ENCODE measurements around the gene DIP2A.
A peak's percentile ranks its signal among the peaks of the same experiment; 100 is the strongest.

DIP2A gene

GRCh38 chr21:46414965-46415275, 43.8 kb upstream of the DIP2A start:
- no peak overlapping the region for H3K4me3 ChIP-seq (ENCODE audit: low read length in 2 of 2)
- no peaks in the 10 kb centered on the region for H3K27me3 ChIP-seq (ENCODE audit: control insufficient read depth in 3 of 3, insufficient read depth in 3 of 3, low read depth in 1 of 3, low read length in 3 of 3)
- peaks cover 0 to 1% of the 10 kb centered on the region in 2 donors for H3K4me1 ChIP-seq (ENCODE audit: control insufficient read depth in 2 of 2, insufficient read depth in 1 of 2, low read depth in 1 of 2, low read length in 2 of 2)
- H3K79me1 ChIP-seq (ENCODE audit: low read depth, low read length) = peaks cover 8% of the 10 kb centered on the region
- peak overlapping the region; percentile 55 for H3K9ac ChIP-seq (ENCODE audit: low read depth, low read length, poor library complexity)
- H2BK15ac ChIP-seq (ENCODE audit: low read length) = no peak overlapping the region
- H2AFZ ChIP-seq (ENCODE audit: low read length) = no peak overlapping the region
- H3K18ac ChIP-seq (ENCODE audit: low read length) = no peak overlapping the region
- H3K4ac ChIP-seq (ENCODE audit: low read length) = no peak overlapping the region
- H2BK120ac ChIP-seq (ENCODE audit: low read depth, low read length) = no peak overlapping the region
- DNase-seq (ENCODE audit: low spot score) = no peak
- H3K36me3 ChIP-seq (replicated peaks in 1 of 2; ENCODE audit: control insufficient read depth in 2 of 2, insufficient read depth in 2 of 2, low read length in 2 of 2) = peaks cover 24 to 84% of the 10 kb centered on the region in 2 donors
- no peak overlapping the region for H2BK5ac ChIP-seq (ENCODE audit: low read length)
- H3K4me2 ChIP-seq (ENCODE audit: insufficient read depth, low read length, poor library complexity, severe bottlenecking) = no peak overlapping the region
- peaks cover 0 to 2% of the 10 kb centered on the region in 2 donors for H3K9me3 ChIP-seq (replicated peaks in 1 of 2; ENCODE audit: control insufficient read depth in 2 of 2, insufficient read depth in 1 of 2, low read depth in 1 of 2, low read length in 2 of 2)
- H4K91ac ChIP-seq (ENCODE audit: low read depth, low read length, poor library complexity) = no peak overlapping the region
- WGBS, 2 donors (ENCODE audit: extremely low coverage in 2 of 2, insufficient read length in 2 of 2, insufficient replicate concordance in 1 of 2) = no CpG with 5 or more reads among the region's 13 CpGs
- H3K23ac ChIP-seq (ENCODE audit: low read depth, low read length, poor library complexity) = no peak overlapping the region
- no peak overlapping the region for H2AK5ac ChIP-seq (ENCODE audit: low read depth, low read length)
- H4K8ac ChIP-seq (ENCODE audit: low read depth, low read length) = peak overlapping the region; percentile 23
- H3K27ac ChIP-seq (replicated peaks; ENCODE audit: low read length) = no peak overlapping the region
- H3K14ac ChIP-seq (ENCODE audit: low read length) = peak overlapping the region; percentile 21
- H2BK12ac ChIP-seq (ENCODE audit: low read length) = no peak overlapping the region

- Histone ChIP-seq H3K27ac (replicated peaks; ENCODE audit: low read length) (no peak overlapping the region), H3K4me1 (ENCODE audit: control insufficient read depth in 2 of 2, insufficient read depth in 1 of 2, low read depth in 1 of 2, low read length in 2 of 2) (no peaks in the 10 kb centered on the region), H2BK5ac (ENCODE audit: low read length) (no peak overlapping the region), H3K14ac (ENCODE audit: low read length) (no peak overlapping the region), H2BK15ac (ENCODE audit: low read length) (no peak overlapping the region), H3K4ac (ENCODE audit: low read length) (no peak overlapping the region), H4K91ac (ENCODE audit: low read depth, low read length, poor library complexity) (no peak overlapping the region), H4K8ac (ENCODE audit: low read depth, low read length) (peak overlapping the region; percentile 17), H2AFZ (ENCODE audit: low read length) (no peak overlapping the region), H3K23ac (ENCODE audit: low read depth, low read length, poor library complexity) (peak overlapping the region; percentile 73), H3K9me3 (replicated peaks in 1 of 2; ENCODE audit: control insufficient read depth in 2 of 2, insufficient read depth in 1 of 2, low read depth in 1 of 2, low read length in 2 of 2) (peaks cover 0 to 2% of the 10 kb centered on the region in 2 donors), H2BK12ac (ENCODE audit: low read length) (no peak overlapping the region), H3K27me3 (ENCODE audit: control insufficient read depth in 3 of 3, insufficient read depth in 3 of 3, low read depth in 1 of 3, low read length in 3 of 3) (no peaks in the 10 kb centered on the region), H3K36me3 (replicated peaks in 1 of 2; ENCODE audit: control insufficient read depth in 2 of 2, insufficient read depth in 2 of 2, low read length in 2 of 2) (peaks cover 28 to 84% of the 10 kb centered on the region in 2 donors), H3K79me1 (ENCODE audit: low read depth, low read length) (peaks cover 8% of the 10 kb centered on the region), H2BK120ac (ENCODE audit: low read depth, low read length) (no peak overlapping the region), H3K9ac (ENCODE audit: low read depth, low read length, poor library complexity) (peak overlapping the region; percentile 21), H3K18ac (ENCODE audit: low read length) (no peak overlapping the region), H2AK5ac (ENCODE audit: low read depth, low read length) (no peak overlapping the region), H3K4me3 (ENCODE audit: low read length in 2 of 2) (no peak overlapping the region), H3K4me2 (ENCODE audit: insufficient read depth, low read length, poor library complexity, severe bottlenecking) (no peak overlapping the region)
- no CpG with 5 or more reads among the region's 20 CpGs for WGBS, 2 donors (ENCODE audit: extremely low coverage in 2 of 2, insufficient read length in 2 of 2, insufficient replicate concordance in 1 of 2)
- no peak for DNase-seq (ENCODE audit: low spot score)
These were observed 42.1 kb upstream of the DIP2A start for GRCh38 chr21:46416551-46416950.

DNA sequence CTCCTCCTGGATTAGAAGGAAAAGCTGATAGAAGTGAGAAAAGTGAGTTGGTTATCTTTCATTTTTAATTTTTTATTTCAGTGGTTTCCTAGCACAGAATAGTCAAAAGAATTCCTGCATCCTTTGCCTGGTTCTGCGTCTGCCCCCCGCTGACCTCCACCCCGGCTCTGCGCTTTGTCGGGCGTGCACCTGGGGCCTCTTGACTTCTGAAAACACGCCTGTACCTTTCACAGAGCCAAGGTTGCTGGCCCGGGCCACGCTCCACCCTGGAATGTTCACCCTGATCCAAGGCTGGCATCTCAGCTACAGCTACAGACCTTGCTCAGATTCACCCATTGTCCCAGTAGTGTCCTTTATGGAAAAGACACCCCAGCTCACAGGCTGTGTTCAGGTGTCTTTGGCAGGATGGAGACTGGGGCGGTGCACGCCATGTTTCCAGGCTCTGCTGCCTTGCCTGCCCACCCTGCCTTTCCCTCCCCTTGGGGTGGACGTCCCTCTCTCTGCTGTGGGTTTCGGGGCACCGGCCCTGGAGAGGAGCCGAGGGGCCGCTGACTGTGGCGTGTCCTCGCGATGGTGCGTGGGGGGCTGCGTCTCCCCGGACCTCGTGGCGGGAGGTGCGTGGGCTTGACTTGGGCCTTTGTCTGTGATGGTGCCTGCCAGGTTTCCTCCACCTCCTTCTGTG, 40.3 kb upstream of the DIP2A start:
- Histone ChIP-seq H3K4me3 (ENCODE audit: low read length in 2 of 2) (no peak overlapping the region), H4K8ac (ENCODE audit: low read depth, low read length) (no peak overlapping the region), H3K27me3 (ENCODE audit: control insufficient read depth in 3 of 3, insufficient read depth in 3 of 3, low read depth in 1 of 3, low read length in 3 of 3) (no peaks in the 10 kb centered on the region), H3K23ac (ENCODE audit: low read depth, low read length, poor library complexity) (peak overlapping the region; percentile 60), H3K9me3 (replicated peaks in 1 of 2; ENCODE audit: control insufficient read depth in 2 of 2, insufficient read depth in 1 of 2, low read depth in 1 of 2, low read length in 2 of 2) (peaks cover 0 to 2% of the 10 kb centered on the region in 2 donors), H3K18ac (ENCODE audit: low read length) (peak overlapping the region; percentile 38), H2BK5ac (ENCODE audit: low read length) (no peak overlapping the region), H2AK5ac (ENCODE audit: low read depth, low read length) (no peak overlapping the region), H3K4me2 (ENCODE audit: insufficient read depth, low read length, poor library complexity, severe bottlenecking) (no peak overlapping the region), H2AFZ (ENCODE audit: low read length) (no peak overlapping the region), H2BK15ac (ENCODE audit: low read length) (no peak overlapping the region), H3K14ac (ENCODE audit: low read length) (peak overlapping the region; percentile 0), H2BK12ac (ENCODE audit: low read length) (no peak overlapping the region), H2BK120ac (ENCODE audit: low read depth, low read length) (no peak overlapping the region), H3K4ac (ENCODE audit: low read length) (no peak overlapping the region), H3K36me3 (replicated peaks in 1 of 2; ENCODE audit: control insufficient read depth in 2 of 2, insufficient read depth in 2 of 2, low read length in 2 of 2) (peaks cover 33 to 79% of the 10 kb centered on the region in 2 donors), H4K91ac (ENCODE audit: low read depth, low read length, poor library complexity) (no peak overlapping the region), H3K4me1 (ENCODE audit: control insufficient read depth in 2 of 2, insufficient read depth in 1 of 2, low read depth in 1 of 2, low read length in 2 of 2) (peaks cover 2 to 3% of the 10 kb centered on the region in 2 donors), H3K9ac (ENCODE audit: low read depth, low read length, poor library complexity) (peak overlapping the region; percentile 30), H3K79me1 (ENCODE audit: low read depth, low read length) (peaks cover 4% of the 10 kb centered on the region), H3K27ac (replicated peaks; ENCODE audit: low read length) (no peak overlapping the region)
- no CpG with 5 or more reads among the region's 25 CpGs for WGBS, 2 donors (ENCODE audit: extremely low coverage in 2 of 2, insufficient read length in 2 of 2, insufficient replicate concordance in 1 of 2)
- DNase-seq (ENCODE audit: low spot score) = no peak

GRCh38 chr21:46420241-46421190, 38.2 kb upstream of the DIP2A start:
- no peak overlapping the region for H4K8ac ChIP-seq (ENCODE audit: low read depth, low read length)
- H2BK5ac ChIP-seq (ENCODE audit: low read length) = peak overlapping the region; percentile 53
- H2AK5ac ChIP-seq (ENCODE audit: low read depth, low read length) = no peak overlapping the region
- peaks cover 30 to 81% of the 10 kb centered on the region in 2 donors for H3K36me3 ChIP-seq (replicated peaks in 1 of 2; ENCODE audit: control insufficient read depth in 2 of 2, insufficient read depth in 2 of 2, low read length in 2 of 2)
- H2BK12ac ChIP-seq (ENCODE audit: low read length) = no peak overlapping the region
- no peak overlapping the region for H3K9ac ChIP-seq (ENCODE audit: low read depth, low read length, poor library complexity)
- no peak overlapping the region for H2AFZ ChIP-seq (ENCODE audit: low read length)
- DNase-seq (ENCODE audit: low spot score) = no peak
- no peak overlapping the region for H3K4me2 ChIP-seq (ENCODE audit: insufficient read depth, low read length, poor library complexity, severe bottlenecking)
- H4K91ac ChIP-seq (ENCODE audit: low read depth, low read length, poor library complexity) = no peak overlapping the region
- H3K23ac ChIP-seq (ENCODE audit: low read depth, low read length, poor library complexity) = peak overlapping the region; percentile 89
- WGBS, 2 donors (ENCODE audit: extremely low coverage in 2 of 2, insufficient read length in 2 of 2, insufficient replicate concordance in 1 of 2) = no CpG with 5 or more reads among the region's 16 CpGs
- H3K4ac ChIP-seq (ENCODE audit: low read length) = no peak overlapping the region
- H2BK120ac ChIP-seq (ENCODE audit: low read depth, low read length) = no peak overlapping the region
- H3K9me3 ChIP-seq (replicated peaks in 1 of 2; ENCODE audit: control insufficient read depth in 2 of 2, insufficient read depth in 1 of 2, low read depth in 1 of 2, low read length in 2 of 2) = peaks cover 0 to 2% of the 10 kb centered on the region in 2 donors
- H3K27ac ChIP-seq (replicated peaks; ENCODE audit: low read length) = no peak overlapping the region
- H3K27me3 ChIP-seq (ENCODE audit: control insufficient read depth in 3 of 3, insufficient read depth in 3 of 3, low read depth in 1 of 3, low read length in 3 of 3) = no peaks in the 10 kb centered on the region
- H2BK15ac ChIP-seq (ENCODE audit: low read length) = no peak overlapping the region
- H3K79me1 ChIP-seq (ENCODE audit: low read depth, low read length) = peaks cover 4% of the 10 kb centered on the region
- no peak overlapping the region for H3K18ac ChIP-seq (ENCODE audit: low read length)
- H3K4me3 ChIP-seq (ENCODE audit: low read length in 2 of 2) = peak overlapping the region in 1 of 2 donors; percentile 47
- peaks cover 2 to 3% of the 10 kb centered on the region in 2 donors for H3K4me1 ChIP-seq (ENCODE audit: control insufficient read depth in 2 of 2, insufficient read depth in 1 of 2, low read depth in 1 of 2, low read length in 2 of 2)
- no peak overlapping the region for H3K14ac ChIP-seq (ENCODE audit: low read length)

All from neuronal stem cell (in vitro differentiated cells).